ENCODE data around the gene FOXO4.

DNA sequence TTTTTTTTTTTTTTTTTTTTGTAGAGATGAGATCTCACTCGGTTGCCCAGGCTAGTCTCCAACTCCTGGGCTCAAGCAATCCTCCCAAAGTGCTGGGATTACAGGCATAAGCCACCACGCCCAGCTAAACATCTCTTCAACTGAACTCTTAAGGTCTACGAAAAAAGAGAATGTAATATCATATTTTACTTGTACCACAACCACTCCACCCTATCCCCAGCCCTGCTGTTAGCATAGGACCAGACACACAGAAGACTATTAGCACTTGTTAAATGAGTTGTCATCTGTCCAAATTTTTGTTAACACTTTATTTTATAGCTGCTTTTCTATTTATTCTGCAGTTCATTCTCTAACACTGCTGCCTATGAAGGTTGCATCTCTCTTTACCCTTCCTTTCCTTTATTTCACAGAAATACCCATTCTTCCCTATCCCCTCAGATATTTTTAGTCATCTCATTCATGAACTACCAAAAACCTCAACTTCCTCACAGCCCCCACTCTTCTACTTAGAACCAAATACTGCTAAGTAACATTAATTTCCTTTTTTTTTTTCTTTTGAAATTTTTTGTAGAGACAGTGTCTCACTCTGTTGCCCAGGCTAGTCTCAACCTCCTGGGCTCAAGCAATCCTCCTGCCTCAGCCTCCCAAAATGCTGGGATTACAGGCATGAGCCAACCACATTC lies 37.7 kb upstream of the FOXO4 start:
- TF ChIP-seq EZH2 (IDR thresholded peaks at IDR 0.05) (no peak), POLR2AphosphoS5 (IDR thresholded peaks at IDR 0.05; ENCODE audit: borderline replicate concordance, low read depth, low read length) (no peak)

Measured in SK-N-MC (cell line).